OCI-LY3 (cell line): ENCODE results near the gene CCNJL.

ENCODE experiments used
- EZH2phosphoT487 ChIP-seq: fragments of 200-600 bp; shearing (Covaris generic); IDR thresholded peaks from 2 replicates; pipeline ENCODE4 v1.6.1; 2018; ENCODE audit warnings: antibody characterized with exemption, mixed run types, low read depth
- TF ChIP-seq, protein P1 (sequence below): fragments of 200-600, 300-600 bp; sonication (generic); IDR thresholded peaks from 2 replicates; pipeline ENCODE4 v1.5.1; 2014; ENCODE audit warnings: antibody characterized with exemption, low read length, low read depth

DNA sequence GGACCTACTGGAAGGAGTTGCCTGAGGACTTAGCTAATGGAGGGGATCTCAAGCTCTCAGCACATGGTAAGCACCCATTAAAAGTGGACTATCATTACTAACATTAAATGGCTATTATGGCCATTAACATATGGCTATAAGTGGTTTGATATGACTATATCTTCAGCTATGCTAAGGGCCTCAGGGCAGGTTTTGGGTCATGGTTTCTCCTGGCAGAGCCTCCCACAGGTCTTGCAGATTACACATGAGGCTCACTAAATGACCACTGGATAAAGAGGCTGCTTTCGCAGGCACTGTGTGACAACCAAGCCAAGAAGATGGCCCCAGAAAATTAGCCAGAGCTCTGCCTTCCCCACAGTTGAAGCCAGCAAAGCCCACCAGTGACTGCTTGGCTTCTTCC lies 15.4 kb downstream of the CCNJL start:
- TF ChIP-seq, protein P1, sequence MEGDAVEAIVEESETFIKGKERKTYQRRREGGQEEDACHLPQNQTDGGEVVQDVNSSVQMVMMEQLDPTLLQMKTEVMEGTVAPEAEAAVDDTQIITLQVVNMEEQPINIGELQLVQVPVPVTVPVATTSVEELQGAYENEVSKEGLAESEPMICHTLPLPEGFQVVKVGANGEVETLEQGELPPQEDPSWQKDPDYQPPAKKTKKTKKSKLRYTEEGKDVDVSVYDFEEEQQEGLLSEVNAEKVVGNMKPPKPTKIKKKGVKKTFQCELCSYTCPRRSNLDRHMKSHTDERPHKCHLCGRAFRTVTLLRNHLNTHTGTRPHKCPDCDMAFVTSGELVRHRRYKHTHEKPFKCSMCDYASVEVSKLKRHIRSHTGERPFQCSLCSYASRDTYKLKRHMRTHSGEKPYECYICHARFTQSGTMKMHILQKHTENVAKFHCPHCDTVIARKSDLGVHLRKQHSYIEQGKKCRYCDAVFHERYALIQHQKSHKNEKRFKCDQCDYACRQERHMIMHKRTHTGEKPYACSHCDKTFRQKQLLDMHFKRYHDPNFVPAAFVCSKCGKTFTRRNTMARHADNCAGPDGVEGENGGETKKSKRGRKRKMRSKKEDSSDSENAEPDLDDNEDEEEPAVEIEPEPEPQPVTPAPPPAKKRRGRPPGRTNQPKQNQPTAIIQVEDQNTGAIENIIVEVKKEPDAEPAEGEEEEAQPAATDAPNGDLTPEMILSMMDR = no peak
- TF ChIP-seq EZH2phosphoT487 = no peak
